GM23338 (cell line): ENCODE data around the gene COX4I2. TPM values are rescaled to one million over a fixed set of nuclear protein-coding genes. Genes with fewer than 3 reads are reported as not detected.

Experiments
- ATAC-seq: fragments of 200-7000 bp; cut with Tn5 transposase; 3 replicates; pipeline ENCODE4 v1.9.1; 2020
- DNase-seq: peaks from one replicate; pipeline ENCODE4 v3.0.0-alpha.2; 2015; ENCODE audit warnings: low spot score
- H2AFZ ChIP-seq: fragments of 200-600 bp; sonication (generic); 2 replicates; pipeline ENCODE4 v1.8.0; 2016; ENCODE audit warnings: antibody characterized with exemption, mild to moderate bottlenecking, moderate library complexity
- H3F3A ChIP-seq: fragments of 200-600 bp; sonication (generic); replicated peaks from 2 replicates; pipeline ENCODE4 v1.8.0; 2017; ENCODE audit warnings: antibody characterized with exemption, mixed run types, low read depth
- H3K27ac ChIP-seq: fragments of 200-600 bp; sonication (generic); 2 replicates; pipeline ENCODE4 v1.6.1; 2016; ENCODE audit warnings: low read depth
- H3K27me3 ChIP-seq: fragments of 200-600 bp; sonication (generic); 2 replicates; pipeline ENCODE4 v1.8.0; 2016; ENCODE audit warnings: mild to moderate bottlenecking, mixed run types, moderate library complexity; ENCODE audit not compliant: insufficient read depth
- H3K36me3 ChIP-seq: fragments of 200-600 bp; sonication (generic); 2 replicates; pipeline ENCODE4 v1.8.0; 2016; ENCODE audit warnings: mild to moderate bottlenecking; ENCODE audit not compliant: insufficient read depth
- H3K4me1 ChIP-seq: fragments of 200-600 bp; sonication (generic); 2 replicates; pipeline ENCODE4 v1.8.0; 2016; ENCODE audit warnings: mild to moderate bottlenecking, moderate library complexity; ENCODE audit not compliant: insufficient read depth
- H3K4me2 ChIP-seq: fragments of 200-600 bp; sonication (generic); 2 replicates; pipeline ENCODE4 v1.7.1; 2017; ENCODE audit warnings: mixed run types
- H3K4me3 ChIP-seq: fragments of 200-600 bp; sonication (generic); 2 replicates; pipeline ENCODE4 v1.6.1; 2016; ENCODE audit warnings: mixed run types
- H3K79me2 ChIP-seq: fragments of 200-600 bp; sonication (generic); replicated peaks from 2 replicates; pipeline ENCODE4 v1.8.0; 2017; ENCODE audit warnings: mild to moderate bottlenecking; ENCODE audit not compliant: insufficient read depth
- H3K9me2 ChIP-seq: fragments of 200-600 bp; sonication (generic); 2 replicates; pipeline ENCODE4 v1.8.0; 2017; ENCODE audit not compliant: insufficient read depth
- H4K20me1 ChIP-seq: fragments of 200-600 bp; sonication (generic); replicated peaks from 2 replicates; pipeline ENCODE4 v1.8.0; 2017; ENCODE audit warnings: mild to moderate bottlenecking; ENCODE audit not compliant: insufficient read depth
- H3K27ac Mint-ChIP-seq: 2 replicates; pipeline ENCODE4 v1.8.0; 2020; ENCODE audit warnings: inconsistent platforms, mild to moderate bottlenecking, moderate library complexity, mixed read lengths
- H3K27me3 Mint-ChIP-seq: 3 replicates; pipeline ENCODE4 v1.8.0; 2022; ENCODE audit warnings: low read depth, mild to moderate bottlenecking, moderate library complexity, mixed read lengths, inconsistent platforms; ENCODE audit not compliant: insufficient read depth, poor library complexity
- H3K36me3 Mint-ChIP-seq: 3 replicates; pipeline ENCODE4 v1.8.0; 2021; ENCODE audit warnings: low read depth, mild to moderate bottlenecking, inconsistent platforms, moderate library complexity, mixed read lengths
- H3K4me1 Mint-ChIP-seq: 3 replicates; pipeline ENCODE4 v1.8.0; 2020; ENCODE audit warnings: mild to moderate bottlenecking, inconsistent platforms, mixed read lengths
- H3K4me3 Mint-ChIP-seq: 3 replicates; pipeline ENCODE4 v1.8.0; 2021; ENCODE audit warnings: moderate library complexity, mild to moderate bottlenecking, inconsistent platforms, mixed read lengths
- H3K9me3 Mint-ChIP-seq: 3 replicates; pipeline ENCODE4 v1.8.0; 2020; ENCODE audit warnings: moderate library complexity, mild to moderate bottlenecking, inconsistent platforms, mixed read lengths
- CREB1 ChIP-seq: fragments of 250-450 bp; sonication (Bioruptor Pico); IDR thresholded peaks from 2 replicates; pipeline ENCODE4 v1.5.0; 2020; ENCODE audit warnings: low read depth, mild to moderate bottlenecking, moderate library complexity
- ETS1 ChIP-seq: IDR thresholded peaks from 2 replicates; pipeline ENCODE4 v1.6.1; 2016; ENCODE audit warnings: antibody characterized with exemption
- EZH2 ChIP-seq: fragments of 200-600 bp; sonication (generic); IDR thresholded peaks from one replicate; pipeline ENCODE4 v1.8.0; 2017; ENCODE audit warnings: antibody characterized with exemption, mild to moderate bottlenecking, low read depth; ENCODE audit not compliant: unreplicated experiment
- JUNB ChIP-seq: IDR thresholded peaks from one replicate; pipeline ENCODE4 v1.6.1; 2016; ENCODE audit warnings: antibody characterized with exemption; ENCODE audit not compliant: unreplicated experiment
- NANOG ChIP-seq: IDR thresholded peaks from 2 replicates; pipeline ENCODE4 v1.6.1; 2016; ENCODE audit warnings: antibody characterized with exemption, borderline replicate concordance
- POLR2AphosphoS5 ChIP-seq: IDR thresholded peaks from 2 replicates; pipeline ENCODE4 v1.6.1; 2016; ENCODE audit warnings: antibody characterized with exemption, low read depth
- STAT1 ChIP-seq: IDR thresholded peaks from one replicate; pipeline ENCODE4 v1.6.1; 2016; ENCODE audit warnings: antibody characterized with exemption; ENCODE audit not compliant: unreplicated experiment
- ZNF114 ChIP-seq: fragments of 250-450 bp; sonication (Bioruptor Pico); IDR thresholded peaks from 2 replicates; pipeline ENCODE4 v1.5.0; 2020; ENCODE audit warnings: mild to moderate bottlenecking, moderate library complexity
- polyA plus RNA-seq: library from polyadenylated mRNA; unstranded; fragments of >200 nt; fragmentation: Nextera tagmentation; extraction: Ambion mirVana; gene quantifications from 2 replicates; pipeline ENCODE4 v1.2.1, GENCODE V29; 2016
- total RNA-seq: library from RNA; depleted of rRNA; stranded (reverse); fragments of >200 nt; shearing (Covaris generic); gene quantifications from 2 replicates; pipeline ENCODE4 v1.2.3, GENCODE V29; 2014
- TF ChIP-seq, protein P1 (sequence below): fragments of 250-450 bp; sonication (Bioruptor Pico); IDR thresholded peaks from 2 replicates; pipeline ENCODE4 v1.5.0; 2020; ENCODE audit warnings: mild to moderate bottlenecking, moderate library complexity

The COX4I2 gene
- total and polyA plus RNA-seq, 2 experiments from 2014 or later = 0.63 TPM; not detected in 1

DNA sequence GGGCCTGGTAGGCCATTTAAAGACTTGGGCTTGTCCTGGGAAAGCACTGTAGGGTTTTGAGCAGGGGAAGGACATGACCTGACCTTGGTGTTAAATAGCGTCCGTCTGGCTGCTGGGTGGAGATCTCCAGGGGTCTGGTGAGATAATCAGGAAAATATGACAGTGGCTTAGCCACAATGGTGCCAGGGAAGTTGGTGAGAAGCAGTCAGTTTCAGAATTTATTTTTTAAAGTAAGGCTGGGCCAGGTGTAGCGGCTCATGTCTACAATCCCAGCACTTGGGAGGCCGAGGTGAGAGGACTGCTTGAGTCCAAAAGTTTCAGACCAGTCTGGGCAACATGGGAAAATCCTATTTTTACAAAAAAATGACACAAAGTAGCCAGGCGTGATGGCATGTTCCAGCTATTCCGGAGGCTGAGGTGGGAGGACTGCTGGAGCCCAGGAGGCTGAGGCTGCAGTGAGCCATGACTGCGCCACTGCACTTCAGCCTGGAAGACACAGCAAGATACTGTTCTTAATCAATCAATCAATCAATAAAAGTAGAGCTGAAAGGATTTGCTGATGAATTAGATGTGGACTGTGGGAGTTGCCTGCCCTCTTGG is 43.5 kb downstream of the COX4I2 start (continued):
- TF ChIP-seq, protein P1, sequence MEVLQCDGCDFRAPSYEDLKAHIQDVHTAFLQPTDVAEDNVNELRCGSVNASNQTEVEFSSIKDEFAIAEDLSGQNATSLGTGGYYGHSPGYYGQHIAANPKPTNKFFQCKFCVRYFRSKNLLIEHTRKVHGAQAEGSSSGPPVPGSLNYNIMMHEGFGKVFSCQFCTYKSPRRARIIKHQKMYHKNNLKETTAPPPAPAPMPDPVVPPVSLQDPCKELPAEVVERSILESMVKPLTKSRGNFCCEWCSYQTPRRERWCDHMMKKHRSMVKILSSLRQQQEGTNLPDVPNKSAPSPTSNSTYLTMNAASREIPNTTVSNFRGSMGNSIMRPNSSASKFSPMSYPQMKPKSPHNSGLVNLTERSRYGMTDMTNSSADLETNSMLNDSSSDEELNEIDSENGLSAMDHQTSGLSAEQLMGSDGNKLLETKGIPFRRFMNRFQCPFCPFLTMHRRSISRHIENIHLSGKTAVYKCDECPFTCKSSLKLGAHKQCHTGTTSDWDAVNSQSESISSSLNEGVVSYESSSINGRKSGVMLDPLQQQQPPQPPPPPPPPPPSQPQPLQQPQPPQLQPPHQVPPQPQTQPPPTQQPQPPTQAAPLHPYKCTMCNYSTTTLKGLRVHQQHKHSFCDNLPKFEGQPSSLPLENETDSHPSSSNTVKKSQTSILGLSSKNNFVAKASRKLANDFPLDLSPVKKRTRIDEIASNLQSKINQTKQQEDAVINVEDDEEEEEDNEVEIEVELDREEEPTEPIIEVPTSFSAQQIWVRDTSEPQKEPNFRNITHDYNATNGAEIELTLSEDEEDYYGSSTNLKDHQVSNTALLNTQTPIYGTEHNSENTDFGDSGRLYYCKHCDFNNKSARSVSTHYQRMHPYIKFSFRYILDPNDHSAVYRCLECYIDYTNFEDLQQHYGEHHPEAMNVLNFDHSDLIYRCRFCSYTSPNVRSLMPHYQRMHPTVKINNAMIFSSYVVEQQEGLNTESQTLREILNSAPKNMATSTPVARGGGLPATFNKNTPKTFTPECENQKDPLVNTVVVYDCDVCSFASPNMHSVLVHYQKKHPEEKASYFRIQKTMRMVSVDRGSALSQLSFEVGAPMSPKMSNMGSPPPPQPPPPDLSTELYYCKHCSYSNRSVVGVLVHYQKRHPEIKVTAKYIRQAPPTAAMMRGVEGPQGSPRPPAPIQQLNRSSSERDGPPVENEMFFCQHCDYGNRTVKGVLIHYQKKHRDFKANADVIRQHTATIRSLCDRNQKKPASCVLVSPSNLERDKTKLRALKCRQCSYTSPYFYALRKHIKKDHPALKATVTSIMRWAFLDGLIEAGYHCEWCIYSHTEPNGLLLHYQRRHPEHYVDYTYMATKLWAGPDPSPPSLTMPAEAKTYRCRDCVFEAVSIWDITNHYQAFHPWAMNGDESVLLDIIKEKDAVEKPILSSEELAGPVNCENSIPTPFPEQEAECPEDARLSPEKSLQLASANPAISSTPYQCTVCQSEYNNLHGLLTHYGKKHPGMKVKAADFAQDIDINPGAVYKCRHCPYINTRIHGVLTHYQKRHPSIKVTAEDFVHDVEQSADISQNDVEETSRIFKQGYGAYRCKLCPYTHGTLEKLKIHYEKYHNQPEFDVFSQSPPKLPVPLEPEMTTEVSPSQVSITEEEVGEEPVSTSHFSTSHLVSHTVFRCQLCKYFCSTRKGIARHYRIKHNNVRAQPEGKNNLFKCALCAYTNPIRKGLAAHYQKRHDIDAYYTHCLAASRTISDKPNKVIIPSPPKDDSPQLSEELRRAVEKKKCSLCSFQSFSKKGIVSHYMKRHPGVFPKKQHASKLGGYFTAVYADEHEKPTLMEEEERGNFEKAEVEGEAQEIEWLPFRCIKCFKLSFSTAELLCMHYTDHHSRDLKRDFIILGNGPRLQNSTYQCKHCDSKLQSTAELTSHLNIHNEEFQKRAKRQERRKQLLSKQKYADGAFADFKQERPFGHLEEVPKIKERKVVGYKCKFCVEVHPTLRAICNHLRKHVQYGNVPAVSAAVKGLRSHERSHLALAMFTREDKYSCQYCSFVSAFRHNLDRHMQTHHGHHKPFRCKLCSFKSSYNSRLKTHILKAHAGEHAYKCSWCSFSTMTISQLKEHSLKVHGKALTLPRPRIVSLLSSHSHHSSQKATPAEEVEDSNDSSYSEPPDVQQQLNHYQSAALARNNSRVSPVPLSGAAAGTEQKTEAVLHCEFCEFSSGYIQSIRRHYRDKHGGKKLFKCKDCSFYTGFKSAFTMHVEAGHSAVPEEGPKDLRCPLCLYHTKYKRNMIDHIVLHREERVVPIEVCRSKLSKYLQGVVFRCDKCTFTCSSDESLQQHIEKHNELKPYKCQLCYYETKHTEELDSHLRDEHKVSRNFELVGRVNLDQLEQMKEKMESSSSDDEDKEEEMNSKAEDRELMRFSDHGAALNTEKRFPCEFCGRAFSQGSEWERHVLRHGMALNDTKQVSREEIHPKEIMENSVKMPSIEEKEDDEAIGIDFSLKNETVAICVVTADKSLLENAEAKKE (CRISPR knock-in tag) = no peak
- no peak for TF ChIP-seq EZH2
- no peak for TF ChIP-seq CREB1 (CRISPR knock-in tag)
- no peak for TF ChIP-seq POLR2AphosphoS5
- TF ChIP-seq JUNB = no peak
- TF ChIP-seq ETS1 = no peak

GRCh38 chr20:31681769-31682168 is 44.1 kb downstream of the COX4I2 start:
- Histone ChIP-seq H3K4me2 (no peak overlapping the region), H3K27ac (peak overlapping the region; percentile 62; the same call in 1 of the 2 replicates), H3K4me3 (no peak overlapping the region), H3K27me3 (no peaks in the 10 kb centered on the region), H3K36me3 (0 out of 2 replicates have a peak, but pooled peaks cover 6% of the 10 kb centered on the region), H3K79me2 (peaks cover 73% of the 10 kb centered on the region), H3K4me1 (peaks cover 24% of the 10 kb centered on the region), H3F3A (peaks cover 33% of the 10 kb centered on the region), H2AFZ (no peak overlapping the region), H4K20me1 (peaks cover 30% of the 10 kb centered on the region), H3K9me2 (peaks cover 6% of the 10 kb centered on the region; the same call in 1 of the 2 replicates)
- peaks cover 19% of the 10 kb centered on the region for H3K36me3 Mint-ChIP-seq
- H3K4me1 Mint-ChIP-seq = peaks cover 23% of the 10 kb centered on the region
- no peak overlapping the region for H3K27ac Mint-ChIP-seq
- H3K9me3 Mint-ChIP-seq = no peaks in the 10 kb centered on the region
- peaks cover 3% of the 10 kb centered on the region for H3K27me3 Mint-ChIP-seq
- ATAC-seq (no peak), DNase-seq (no peak)
- H3K4me3 Mint-ChIP-seq = no peak overlapping the region
- TF ChIP-seq EZH2 (no peak), NANOG (no peak), POLR2AphosphoS5 (no peak), ZNF114 (no peak), STAT1 (no peak), JUNB (no peak)
